Fibroblast of lung (primary cell): ENCODE results near the gene DNMT3A.

Experiments used
- EZH2 ChIP-seq: IDR thresholded peaks from 2 replicates; pipeline ENCODE4 v1.5.1; 2012; ENCODE audit warnings: low read length, control low read depth, mild to moderate bottlenecking; ENCODE audit errors: missing control alignments
- TF ChIP-seq, protein P1 (sequence below), 2 donors: IDR thresholded peaks in 1 of 2; conservative IDR thresholded peaks in 1 of 2; 1 replicate in 1 of 2; 2 replicates in 1 of 2; pipeline ENCODE4 v1.5.1; 2011 to 2012; ENCODE audit warnings: low read length in 2 of 2, control low read depth in 1 of 2, inconsistent platforms in 1 of 2, low read depth in 1 of 2, mild to moderate bottlenecking in 1 of 2

GRCh38 chr2:25383806-25384205, 42.1 kb upstream of the DNMT3A start:
- TF ChIP-seq, protein P1, sequence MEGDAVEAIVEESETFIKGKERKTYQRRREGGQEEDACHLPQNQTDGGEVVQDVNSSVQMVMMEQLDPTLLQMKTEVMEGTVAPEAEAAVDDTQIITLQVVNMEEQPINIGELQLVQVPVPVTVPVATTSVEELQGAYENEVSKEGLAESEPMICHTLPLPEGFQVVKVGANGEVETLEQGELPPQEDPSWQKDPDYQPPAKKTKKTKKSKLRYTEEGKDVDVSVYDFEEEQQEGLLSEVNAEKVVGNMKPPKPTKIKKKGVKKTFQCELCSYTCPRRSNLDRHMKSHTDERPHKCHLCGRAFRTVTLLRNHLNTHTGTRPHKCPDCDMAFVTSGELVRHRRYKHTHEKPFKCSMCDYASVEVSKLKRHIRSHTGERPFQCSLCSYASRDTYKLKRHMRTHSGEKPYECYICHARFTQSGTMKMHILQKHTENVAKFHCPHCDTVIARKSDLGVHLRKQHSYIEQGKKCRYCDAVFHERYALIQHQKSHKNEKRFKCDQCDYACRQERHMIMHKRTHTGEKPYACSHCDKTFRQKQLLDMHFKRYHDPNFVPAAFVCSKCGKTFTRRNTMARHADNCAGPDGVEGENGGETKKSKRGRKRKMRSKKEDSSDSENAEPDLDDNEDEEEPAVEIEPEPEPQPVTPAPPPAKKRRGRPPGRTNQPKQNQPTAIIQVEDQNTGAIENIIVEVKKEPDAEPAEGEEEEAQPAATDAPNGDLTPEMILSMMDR (conservative IDR thresholded peaks at IDR 0.05 in 1 of 2, IDR thresholded peaks at IDR 0.05 in 1 of 2; ENCODE audit: low read depth in 1 of 2, low read length in 2 of 2), result no peak
- TF ChIP-seq EZH2, result no peak
